ENCODE results near the gene CBR3.

The CBR3 gene

GRCh38 chr21:36186506-36187399 is 51.9 kb downstream of the CBR3 start:
- DNase-seq = no peak

- DNase-seq = no peak
These were observed 53.3 kb downstream of the CBR3 start for GRCh38 chr21:36188081-36188681.

- no peak for DNase-seq
These were observed 54.1 kb downstream of the CBR3 start for GRCh38 chr21:36188937-36189336.

- DNase-seq = no peak
These were observed 55.9 kb downstream of the CBR3 start for GRCh38 chr21:36190736-36191135.

- no peak for DNase-seq
These were observed 58.3 kb downstream of the CBR3 start for GRCh38 chr21:36193200-36193599.

- no peak for DNase-seq
These were observed 59.1 kb downstream of the CBR3 start for GRCh38 chr21:36194024-36194423.

- no peak for DNase-seq
These were observed 60.7 kb downstream of the CBR3 start for GRCh38 chr21:36195613-36196012.
